Measurements from ENCODE around the gene SLC13A4.

Gene SLC13A4

GRCh38 chr7:135692055-135692454, 35.9 kb downstream of the SLC13A4 start:
- TF ChIP-seq CTCF (IDR thresholded peaks at IDR 0.05; ENCODE audit: low read depth, low read length): no peak
- TF ChIP-seq EZH2phosphoT487 (IDR thresholded peaks at IDR 0.05; ENCODE audit: low read depth): no peak
- Histone ChIP-seq H2AFZ (ENCODE audit: low read depth, low read length) (no peak overlapping the region), H3K4me3 (ENCODE audit: low read length) (no peak overlapping the region), H4K20me1 (ENCODE audit: insufficient read depth, low read length) (no peaks in the 10 kb centered on the region), H3K9ac (ENCODE audit: low read length) (no peak overlapping the region), H3K79me2 (ENCODE audit: low read length) (no peaks in the 10 kb centered on the region), H3K4me2 (ENCODE audit: low read length) (no peak overlapping the region), H3K4me1 (ENCODE audit: low read length) (no peaks in the 10 kb centered on the region), H3K9me3 (ENCODE audit: insufficient read depth, low read length) (no peaks in the 10 kb centered on the region), H3K36me3 (replicated peaks; ENCODE audit: low read depth, low read length) (no peaks in the 10 kb centered on the region), H3K27me3 (ENCODE audit: low read depth, low read length) (no peaks in the 10 kb centered on the region), H3K27ac (ENCODE audit: low read length) (no peak overlapping the region)

DNA sequence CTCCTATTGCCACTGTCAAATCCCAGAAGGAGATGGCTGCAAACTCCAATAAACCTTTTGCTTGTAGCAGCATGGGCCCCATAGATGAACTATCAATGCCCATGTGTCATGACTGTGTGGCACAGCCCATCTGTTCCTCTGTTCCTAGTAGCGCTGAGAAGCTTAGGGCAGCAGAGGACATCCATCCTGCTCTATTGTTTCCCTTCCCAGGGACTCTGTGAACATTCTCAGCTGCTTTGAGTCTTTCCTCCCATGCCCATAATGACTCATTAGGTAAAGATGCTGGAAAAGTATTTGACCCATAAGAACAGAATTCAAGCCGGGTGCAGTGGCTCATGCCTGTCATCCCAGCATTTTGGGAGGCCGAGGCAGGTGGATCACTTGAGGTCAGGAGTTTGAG, 37.4 kb downstream of the SLC13A4 start:
- TF ChIP-seq CTCF (IDR thresholded peaks at IDR 0.05; ENCODE audit: low read depth, low read length): no peak
- no peak for TF ChIP-seq EZH2phosphoT487 (IDR thresholded peaks at IDR 0.05; ENCODE audit: low read depth)
- Histone ChIP-seq H3K9me3 (ENCODE audit: insufficient read depth, low read length) (no peaks in the 10 kb centered on the region), H3K4me1 (ENCODE audit: low read length) (no peaks in the 10 kb centered on the region), H4K20me1 (ENCODE audit: insufficient read depth, low read length) (no peaks in the 10 kb centered on the region), H3K4me2 (ENCODE audit: low read length) (no peak overlapping the region), H3K36me3 (replicated peaks; ENCODE audit: low read depth, low read length) (no peaks in the 10 kb centered on the region), H2AFZ (ENCODE audit: low read depth, low read length) (no peak overlapping the region), H3K4me3 (ENCODE audit: low read length) (no peak overlapping the region), H3K79me2 (ENCODE audit: low read length) (no peaks in the 10 kb centered on the region), H3K9ac (ENCODE audit: low read length) (no peak overlapping the region), H3K27me3 (ENCODE audit: low read depth, low read length) (no peaks in the 10 kb centered on the region), H3K27ac (ENCODE audit: low read length) (no peak overlapping the region)

- Histone ChIP-seq H3K4me2 (ENCODE audit: low read length) (no peak overlapping the region), H3K27ac (ENCODE audit: low read length) (no peak overlapping the region)
Measured at GRCh38 chr7:135687466-135687865, 40.5 kb downstream of the SLC13A4 start.

GRCh38 chr7:135685306-135686084, 42.5 kb downstream of the SLC13A4 start:
- H4K20me1 ChIP-seq (ENCODE audit: insufficient read depth, low read length): no peaks in the 10 kb centered on the region
- no peak overlapping the region for H3K4me3 ChIP-seq (ENCODE audit: low read length)
- no peak overlapping the region for H3K9ac ChIP-seq (ENCODE audit: low read length)
- no peaks in the 10 kb centered on the region for H3K27me3 ChIP-seq (ENCODE audit: low read depth, low read length)
- H3K9me3 ChIP-seq (ENCODE audit: insufficient read depth, low read length): no peaks in the 10 kb centered on the region
- no peaks in the 10 kb centered on the region for H3K36me3 ChIP-seq (replicated peaks; ENCODE audit: low read depth, low read length)
- TF ChIP-seq EZH2phosphoT487 (IDR thresholded peaks at IDR 0.05; ENCODE audit: low read depth) (no peak), CTCF (IDR thresholded peaks at IDR 0.05; ENCODE audit: low read depth, low read length) (no peak)
- H2AFZ ChIP-seq (ENCODE audit: low read depth, low read length): no peak overlapping the region
- H3K27ac ChIP-seq (ENCODE audit: low read length): no peak overlapping the region
- no peak overlapping the region for H3K4me2 ChIP-seq (ENCODE audit: low read length)
- H3K4me1 ChIP-seq (ENCODE audit: low read length): peaks cover 8% of the 10 kb centered on the region
- H3K79me2 ChIP-seq (ENCODE audit: low read length): no peaks in the 10 kb centered on the region

More at GRCh38 chr7:135687466-135687865, 40.5 kb downstream of the SLC13A4 start:
- TF ChIP-seq CTCF (IDR thresholded peaks at IDR 0.05; ENCODE audit: low read depth, low read length) (no peak), EZH2phosphoT487 (IDR thresholded peaks at IDR 0.05; ENCODE audit: low read depth) (no peak)
- Histone ChIP-seq H3K9me3 (ENCODE audit: insufficient read depth, low read length) (no peaks in the 10 kb centered on the region), H3K79me2 (ENCODE audit: low read length) (no peaks in the 10 kb centered on the region), H3K9ac (ENCODE audit: low read length) (no peak overlapping the region), H3K4me3 (ENCODE audit: low read length) (no peak overlapping the region), H3K27me3 (ENCODE audit: low read depth, low read length) (no peaks in the 10 kb centered on the region), H4K20me1 (ENCODE audit: insufficient read depth, low read length) (no peaks in the 10 kb centered on the region), H3K4me1 (ENCODE audit: low read length) (no peaks in the 10 kb centered on the region), H2AFZ (ENCODE audit: low read depth, low read length) (no peak overlapping the region), H3K36me3 (replicated peaks; ENCODE audit: low read depth, low read length) (no peaks in the 10 kb centered on the region)

All from OCI-LY3 (cell line).